Effector memory CD4-positive, alpha-beta T cell (primary cell): Measurements from ENCODE around the gene PNMA6A.
"Not testable (repeated sequence)": the region's sequence is repeated elsewhere in the genome, so short reads cannot be mapped to it uniquely, and the experiment has no call there.

Experiments used
- DNase-seq, 3 donors: peaks; one replicate each; pipeline ENCODE4 v3.0.0-alpha.2; 2020
- H3K27ac ChIP-seq: 2 replicates; pipeline ENCODE4 v1.7.0; 2013; ENCODE audit warnings: mild to moderate bottlenecking, low read length, moderate library complexity; ENCODE audit not compliant: insufficient read depth, poor library complexity, severe bottlenecking
- H3K27me3 ChIP-seq: replicated peaks from 2 replicates; pipeline ENCODE4 v1.7.0; 2013; ENCODE audit warnings: mild to moderate bottlenecking, low read length; ENCODE audit not compliant: insufficient read depth, control insufficient read depth, poor library complexity, severe bottlenecking
- H3K36me3 ChIP-seq: 2 replicates; pipeline ENCODE4 v1.7.0; 2013; ENCODE audit warnings: mild to moderate bottlenecking, low read length, moderate library complexity; ENCODE audit not compliant: control insufficient read depth, insufficient read depth
- H3K4me1 ChIP-seq: 2 replicates; pipeline ENCODE4 v1.7.0; 2013; ENCODE audit warnings: low read length, mild to moderate bottlenecking; ENCODE audit not compliant: control insufficient read depth, insufficient read depth, poor library complexity, severe bottlenecking
- H3K4me3 ChIP-seq: 2 replicates; pipeline ENCODE4 v1.7.0; 2013; ENCODE audit warnings: low read length, low read depth, mild to moderate bottlenecking; ENCODE audit not compliant: insufficient read depth, poor library complexity, severe bottlenecking
- H3K9me3 ChIP-seq: 2 replicates; pipeline ENCODE4 v1.7.0; 2013; ENCODE audit warnings: mild to moderate bottlenecking, low read length, moderate library complexity; ENCODE audit not compliant: control insufficient read depth

Gene PNMA6A

DNA sequence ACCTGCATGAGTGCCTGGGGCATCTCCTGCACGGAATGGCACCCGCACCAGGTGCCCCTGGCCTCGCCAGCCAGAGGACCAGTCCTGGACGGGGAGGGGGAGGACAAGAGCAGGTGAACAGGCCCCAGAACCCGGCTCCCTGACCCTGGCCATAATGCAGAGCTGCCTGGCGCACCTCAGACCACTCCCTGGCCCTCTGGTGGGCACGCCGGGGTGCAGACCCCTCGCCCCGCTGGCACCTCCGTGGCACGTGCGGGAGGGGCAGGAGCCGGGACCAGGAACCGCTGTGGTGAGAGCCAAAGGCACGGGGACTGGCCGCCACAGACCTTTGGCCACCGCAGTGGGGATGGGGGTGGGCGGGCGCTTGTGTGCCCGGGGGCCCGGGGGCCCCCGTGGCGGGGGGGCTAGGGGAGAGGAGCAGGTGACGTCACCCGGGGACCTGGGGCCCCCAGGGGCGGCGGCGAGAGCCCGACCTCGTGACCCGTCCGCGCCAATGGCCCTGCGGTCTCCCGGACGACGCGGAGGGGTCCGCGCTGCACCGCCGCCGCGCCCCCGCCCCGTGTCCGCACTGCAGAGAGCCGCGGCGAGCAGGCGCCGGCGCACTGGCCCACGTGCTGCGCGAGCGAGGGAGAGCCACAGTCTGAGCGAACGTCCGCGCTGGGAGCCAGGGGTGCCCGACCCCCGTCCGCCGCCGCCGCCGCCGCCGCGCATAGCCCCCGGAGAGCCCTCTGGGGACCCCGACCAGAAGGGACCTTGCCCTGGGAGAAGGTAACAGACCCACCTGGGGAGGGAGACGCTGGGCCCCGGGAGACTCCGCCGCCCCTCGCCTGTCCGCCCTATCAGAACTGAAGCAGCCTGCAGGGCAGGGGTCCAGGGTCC lies 16.1 kb upstream of the PNMA6A start, which contains the start of gene PNMA3:
Gene PNMA3 (plus strand): TSS at position 600 of the 879 bp plus-strand sequence. CDS start 586 bp downstream, outside the sequence.
- H3K27me3 ChIP-seq: no peaks in the 10 kb centered on the region
- no peaks in the 10 kb centered on the region for H3K36me3 ChIP-seq
- no peak for DNase-seq
- H3K27ac ChIP-seq: no peak within 1 kb of the TSS
- H3K4me1 ChIP-seq: no peaks in the 10 kb centered on the region
- H3K4me3 ChIP-seq: no peak within 1 kb of the TSS
- H3K9me3 ChIP-seq: no peaks in the 10 kb centered on the region

DNA sequence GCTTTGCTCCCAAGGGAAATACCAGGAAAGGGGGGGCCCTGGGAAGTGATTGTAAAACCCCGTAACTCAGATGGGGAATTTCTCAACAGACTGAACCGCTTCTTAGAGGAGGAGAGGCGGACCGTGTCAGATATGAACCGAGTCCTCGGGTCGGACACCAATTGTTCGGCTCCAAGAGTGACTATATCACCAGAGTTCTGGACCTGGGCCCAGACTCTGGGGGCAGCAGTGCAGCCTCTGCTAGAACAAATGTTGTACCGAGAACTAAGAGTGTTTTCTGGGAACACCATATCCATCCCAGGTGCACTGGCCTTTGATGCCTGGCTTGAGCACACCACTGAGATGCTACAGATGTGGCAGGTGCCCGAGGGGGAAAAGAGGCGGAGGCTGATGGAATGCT lies 15.0 kb upstream of the PNMA6A start:
- Histone ChIP-seq H3K9me3 (no peaks in the 10 kb centered on the region), H3K27me3 (no peaks in the 10 kb centered on the region), H3K27ac (no peak overlapping the region), H3K36me3 (no peaks in the 10 kb centered on the region), H3K4me1 (no peaks in the 10 kb centered on the region), H3K4me3 (no peak overlapping the region)
- no peak for DNase-seq

GRCh38 chrX:153059191-153060094 lies 12.8 kb upstream of the PNMA6A start:
- Histone ChIP-seq H3K36me3 (no peaks in the 10 kb centered on the region), H3K4me1 (no peaks in the 10 kb centered on the region), H3K4me3 (no peak overlapping the region), H3K27ac (no peak overlapping the region), H3K9me3 (no peaks in the 10 kb centered on the region), H3K27me3 (no peaks in the 10 kb centered on the region)
- no peak for DNase-seq

DNA sequence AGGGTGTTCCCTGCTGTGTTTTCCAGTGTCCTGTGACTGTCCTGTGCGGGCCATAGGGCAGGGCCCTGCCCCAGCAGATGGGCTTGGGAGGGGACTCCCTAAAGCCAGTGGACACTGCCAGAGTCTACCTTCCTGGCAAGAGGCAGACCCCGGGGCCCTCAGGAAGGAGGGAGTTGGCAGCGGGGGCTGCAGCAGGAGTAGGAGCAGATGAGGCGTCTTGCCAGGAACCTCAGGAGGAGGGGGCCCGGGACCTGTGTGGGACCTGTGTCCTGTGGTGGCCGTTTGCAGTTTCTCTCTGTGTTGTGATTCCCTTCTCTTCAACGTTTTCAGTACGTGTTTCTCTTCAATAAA lies 12.2 kb upstream of the PNMA6A start:
- DNase-seq: no peak
- H3K36me3 ChIP-seq: no peaks in the 10 kb centered on the region

DNA sequence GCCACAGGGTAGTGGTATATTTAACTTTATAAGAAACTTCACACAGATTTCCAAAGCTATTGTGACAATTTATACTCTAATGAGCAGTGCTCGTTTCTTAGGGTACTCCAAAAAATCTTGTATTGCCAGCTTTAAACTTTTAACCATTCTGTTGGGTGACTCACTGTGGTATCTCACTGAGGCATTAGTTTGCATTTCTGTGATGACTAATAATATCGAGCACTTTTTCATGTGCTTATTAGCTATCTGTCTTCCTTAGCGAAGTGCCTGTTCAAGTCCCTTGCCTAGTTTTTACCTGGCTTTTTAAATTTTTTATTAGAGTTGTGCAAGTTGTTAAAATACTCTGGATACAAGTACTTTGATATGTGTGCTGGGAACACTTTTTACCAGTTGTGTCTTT lies 10.5 kb upstream of the PNMA6A start:
- H3K9me3 ChIP-seq: no peaks in the 10 kb centered on the region
- no peak for DNase-seq
- no peak overlapping the region for H3K4me3 ChIP-seq

More for the DNA sequence above, 12.2 kb upstream of the PNMA6A start:
- no peaks in the 10 kb centered on the region for H3K4me1 ChIP-seq
- no peaks in the 10 kb centered on the region for H3K9me3 ChIP-seq
- no peaks in the 10 kb centered on the region for H3K27me3 ChIP-seq
- H3K4me3 ChIP-seq: no peak overlapping the region
- no peak overlapping the region for H3K27ac ChIP-seq

GRCh38 chrX:153063315-153063714 lies 8.9 kb upstream of the PNMA6A start:
- no peaks in the 10 kb centered on the region for H3K36me3 ChIP-seq
- no peak overlapping the region for H3K27ac ChIP-seq
- DNase-seq: no peak
- H3K27me3 ChIP-seq: no peaks in the 10 kb centered on the region
- no peaks in the 10 kb centered on the region for H3K9me3 ChIP-seq
- H3K4me3 ChIP-seq: no peak overlapping the region
- H3K4me1 ChIP-seq: no peaks in the 10 kb centered on the region

More for the DNA sequence above, 10.5 kb upstream of the PNMA6A start:
- no peak overlapping the region for H3K27ac ChIP-seq
- no peaks in the 10 kb centered on the region for H3K4me1 ChIP-seq
- H3K27me3 ChIP-seq: no peaks in the 10 kb centered on the region
- H3K36me3 ChIP-seq: no peaks in the 10 kb centered on the region

GRCh38 chrX:153064061-153064460 lies 8.2 kb upstream of the PNMA6A start:
- H3K27me3 ChIP-seq: no peaks in the 10 kb centered on the region
- no peaks in the 10 kb centered on the region for H3K9me3 ChIP-seq
- no peaks in the 10 kb centered on the region for H3K36me3 ChIP-seq
- no peak overlapping the region for H3K27ac ChIP-seq
- H3K4me1 ChIP-seq: no peaks in the 10 kb centered on the region
- no peak overlapping the region for H3K4me3 ChIP-seq
- no peak for DNase-seq

DNA sequence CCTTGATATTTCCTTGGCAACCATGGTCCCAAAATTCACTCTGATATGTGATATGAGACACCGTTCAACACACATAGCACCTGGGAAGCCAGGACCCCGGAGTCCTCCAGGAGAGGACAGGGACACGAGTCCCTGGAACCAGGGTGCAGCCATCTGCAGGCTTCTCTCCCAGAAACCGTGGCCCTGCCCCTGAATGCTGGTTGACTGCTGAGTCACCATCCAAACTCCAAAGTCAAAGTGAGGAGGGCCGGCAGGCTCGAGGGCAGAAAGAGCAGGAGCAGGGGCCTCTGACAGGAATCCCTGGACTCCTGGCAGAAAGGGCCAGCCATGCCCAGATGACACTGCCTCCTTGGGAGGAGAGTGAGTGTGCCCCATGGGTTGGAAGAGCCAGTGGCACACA lies 6.9 kb upstream of the PNMA6A start:
- no peaks in the 10 kb centered on the region for H3K36me3 ChIP-seq
- no peaks in the 10 kb centered on the region for H3K27me3 ChIP-seq
- H3K27ac ChIP-seq: no peak overlapping the region
- no peak for DNase-seq
- H3K4me1 ChIP-seq: no peaks in the 10 kb centered on the region
- H3K4me3 ChIP-seq: no peak overlapping the region
- no peaks in the 10 kb centered on the region for H3K9me3 ChIP-seq

DNA sequence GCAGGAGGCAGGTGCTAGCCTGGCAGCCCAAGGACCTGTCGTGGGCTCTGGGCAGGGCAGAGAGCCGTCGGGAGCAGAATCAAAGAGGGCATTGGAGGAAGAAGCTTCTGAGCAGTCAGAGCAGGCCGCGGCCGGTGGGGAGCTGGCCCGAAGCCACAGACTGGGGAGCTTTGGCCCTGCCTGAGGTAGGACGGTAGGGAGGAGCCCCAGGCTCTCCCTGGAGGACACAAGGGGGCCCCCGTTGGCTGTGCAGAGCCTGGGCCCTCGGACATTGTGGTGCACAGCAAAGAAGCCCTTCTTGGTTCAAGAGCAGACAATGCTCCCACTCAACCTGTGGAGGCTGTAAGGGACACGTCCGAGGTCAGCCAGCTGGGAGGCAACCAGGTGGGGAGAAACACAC lies 5.9 kb upstream of the PNMA6A start:
- not testable (repeated sequence) for H3K4me3 ChIP-seq, H3K4me1 ChIP-seq

DNA sequence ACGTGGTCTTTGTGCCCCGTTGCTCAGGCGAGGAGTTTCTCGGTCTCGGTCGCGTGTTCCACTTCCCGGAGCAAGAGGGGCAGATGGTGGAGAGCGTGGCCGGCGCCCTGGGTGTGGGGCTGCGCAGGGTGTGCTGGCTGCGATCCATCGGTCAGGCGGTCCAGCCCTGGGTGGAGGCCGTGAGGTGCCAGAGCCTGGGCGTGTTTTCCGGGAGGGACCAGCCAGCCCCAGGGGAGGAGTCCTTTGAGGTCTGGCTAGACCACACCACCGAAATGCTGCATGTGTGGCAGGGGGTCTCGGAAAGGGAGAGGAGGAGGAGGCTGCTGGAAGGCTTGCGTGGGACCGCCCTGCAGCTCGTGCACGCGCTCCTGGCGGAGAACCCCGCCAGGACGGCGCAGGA lies 1.1 kb downstream of the PNMA6A start:
- not testable (repeated sequence) for H3K4me1 ChIP-seq, H3K9me3 ChIP-seq, H3K27ac ChIP-seq, H3K27me3 ChIP-seq, H3K36me3 ChIP-seq, H3K4me3 ChIP-seq, DNase-seq

More for the DNA sequence above, 5.9 kb upstream of the PNMA6A start:
- H3K9me3 ChIP-seq, DNase-seq, H3K36me3 ChIP-seq, H3K27me3 ChIP-seq, H3K27ac ChIP-seq: not testable (repeated sequence)
